ENCODE measurements around the gene YIF1B. TPM values are rescaled to one million over a fixed set of nuclear protein-coding genes. Genes with fewer than 3 reads are reported as not detected.
"Not testable (repeated sequence)": the region's sequence is repeated elsewhere in the genome, so short reads cannot be mapped to it uniquely, and the experiment has no call there.

Gene YIF1B
- total RNA-seq, 2 donors from 2014 or later, result 24.2 to 31.5 TPM

DNA sequence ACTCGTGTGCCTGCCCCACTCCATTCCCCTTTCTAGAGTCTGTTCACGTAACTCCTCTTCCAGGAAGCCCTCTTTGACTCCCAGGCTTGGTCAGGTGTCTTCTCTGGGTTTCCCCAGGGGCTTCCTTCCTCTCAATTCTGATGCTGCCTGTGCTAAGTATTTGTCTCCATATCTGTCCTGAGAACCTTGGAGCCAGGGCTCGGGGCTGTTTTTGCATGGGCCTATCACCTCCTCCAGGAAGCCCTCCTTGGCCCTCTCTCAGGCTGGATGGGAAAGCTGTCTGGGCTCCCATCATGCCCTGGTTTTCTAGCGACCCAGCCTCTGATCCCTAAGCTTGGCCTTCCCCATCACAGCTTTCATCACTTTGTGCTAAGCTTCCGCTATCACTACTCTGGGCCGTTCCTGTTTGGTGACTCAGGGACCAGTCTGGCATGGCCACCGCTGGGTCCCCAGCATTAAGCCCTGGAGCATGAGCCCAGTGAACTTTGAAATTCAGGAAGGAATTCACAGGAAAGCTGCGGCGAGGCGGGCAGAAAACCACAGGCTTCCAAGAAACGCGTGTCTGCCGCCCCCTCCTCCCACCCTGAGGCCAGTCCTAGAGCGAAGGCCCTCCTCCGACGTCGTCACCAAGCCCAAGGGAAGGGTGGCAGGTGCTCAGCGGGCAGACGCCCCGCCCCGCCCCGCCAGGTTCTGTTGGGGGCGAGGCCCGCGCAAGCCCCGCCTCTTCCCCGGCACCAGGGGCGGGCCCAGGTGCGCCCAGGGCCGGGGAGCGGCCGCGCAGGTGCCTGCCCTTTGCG is 51.9 kb downstream of the YIF1B start:
- DNase-seq (peak; percentile 49), ATAC-seq (peak; percentile 70 to 77)
- intact Hi-C loops (cut with DNase I), result no loop called here

DNA sequence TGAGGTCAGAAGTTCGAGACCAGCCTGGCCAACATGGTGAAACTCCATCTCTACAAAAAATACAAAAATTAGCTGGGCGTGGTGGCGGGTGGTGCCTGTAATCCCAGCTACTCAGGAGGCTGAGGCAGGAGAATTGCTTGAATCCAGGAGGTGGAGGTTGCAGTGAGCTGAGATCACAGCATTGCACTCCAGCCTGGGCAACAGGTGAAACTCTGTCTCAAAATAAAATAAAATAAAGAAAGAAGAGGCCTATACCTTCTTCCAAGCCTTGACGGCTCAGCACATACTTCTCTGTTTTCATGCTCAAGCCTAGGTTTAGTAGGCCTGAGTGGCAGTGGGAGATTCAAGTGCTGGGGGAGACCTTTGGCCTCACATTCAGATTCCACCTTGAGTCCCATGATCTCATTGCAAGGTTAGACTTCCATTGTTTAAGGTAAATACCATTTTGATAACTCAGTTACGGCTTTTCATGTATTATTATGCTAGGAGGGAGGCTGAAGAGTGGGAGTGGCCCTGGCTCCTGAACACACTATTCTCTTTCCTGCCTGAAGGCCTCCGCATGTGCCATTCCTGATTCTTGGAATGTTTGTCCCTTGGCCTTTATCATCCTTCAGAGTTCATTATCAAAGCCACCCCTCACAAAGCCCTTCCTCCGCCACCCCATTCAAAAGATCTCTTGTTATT is 53.0 kb downstream of the YIF1B start:
- intact Hi-C loops (cut with DNase I), result no loop called here
- DNase-seq (no peak), ATAC-seq (no peak)

DNA sequence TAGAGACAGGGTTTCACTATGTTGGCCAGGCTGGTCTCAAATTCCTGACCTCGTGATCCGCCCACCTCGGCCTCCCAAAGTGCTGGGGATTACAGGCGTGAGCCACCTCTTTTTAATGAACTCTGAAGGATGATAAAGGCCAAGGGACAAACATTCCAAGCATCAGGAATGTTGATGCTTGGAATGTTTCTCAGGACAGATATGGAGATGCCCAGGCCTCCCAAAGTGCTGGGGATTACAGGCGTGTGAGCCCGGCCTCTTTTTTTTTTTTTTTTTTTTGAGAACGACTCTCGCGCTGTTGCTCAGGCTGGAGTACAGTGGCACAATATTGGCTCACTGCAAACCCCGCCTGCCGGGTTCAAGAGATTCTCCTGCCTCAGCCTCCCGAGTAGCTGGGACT is 53.8 kb downstream of the YIF1B start:
- intact Hi-C loops (cut with DNase I); DNase-seq; ATAC-seq: not testable (repeated sequence)

DNA sequence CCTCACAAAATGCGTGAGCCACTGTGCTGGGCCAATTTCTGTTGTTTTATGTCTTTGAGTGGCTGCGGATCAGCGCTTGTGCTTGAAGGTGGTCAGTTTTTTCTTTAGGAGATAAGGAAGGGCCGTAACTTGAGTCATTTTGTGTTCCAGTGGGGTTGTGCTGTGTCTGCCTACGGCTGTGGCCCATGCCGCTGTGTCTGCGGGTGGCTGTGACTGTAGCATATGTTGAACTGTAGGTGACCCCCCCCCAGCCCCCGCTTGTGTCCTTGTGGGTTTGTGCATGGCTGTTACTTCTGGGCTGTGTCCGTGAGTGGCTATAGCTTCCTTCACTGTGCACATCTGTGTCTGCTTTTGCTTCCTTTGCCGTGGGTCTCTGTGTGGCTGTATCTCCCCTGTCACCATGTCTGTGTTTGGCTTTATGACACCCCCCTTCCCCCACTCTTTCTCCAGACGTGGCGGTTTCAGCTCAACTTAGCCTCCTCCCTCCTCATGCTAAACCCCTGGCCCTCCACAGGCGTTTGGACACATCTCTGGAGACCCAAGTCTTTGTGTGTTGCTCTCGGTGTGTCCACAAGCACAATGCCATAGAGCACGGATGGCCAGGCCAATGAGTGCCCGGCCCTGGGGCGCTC is 60.2 kb downstream of the YIF1B start:
- intact Hi-C loops (cut with DNase I), result no loop called here
- ATAC-seq (no peak), DNase-seq (no peak)

DNA sequence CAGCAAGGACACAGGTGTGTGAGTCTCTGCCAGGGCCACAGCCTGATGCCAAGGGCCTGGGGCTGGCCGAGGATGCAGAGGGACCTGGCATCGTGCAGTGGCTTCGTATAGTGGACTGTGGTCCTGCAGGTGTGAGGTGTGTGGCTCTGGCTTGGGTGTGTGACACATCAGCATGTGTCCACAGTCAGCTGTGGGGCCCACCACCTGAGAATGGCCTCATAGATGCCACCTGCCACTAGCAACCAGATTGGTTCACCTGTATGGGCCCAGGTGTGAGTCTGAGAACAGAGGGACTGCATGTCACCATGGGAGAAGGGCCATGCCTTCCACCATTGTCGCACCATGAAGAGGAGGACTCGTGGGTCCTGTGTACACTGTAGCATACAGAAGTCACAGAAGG is 62.0 kb downstream of the YIF1B start:
- intact Hi-C loops (cut with DNase I), result no loop called here
- ATAC-seq, result no peak
- no peak for DNase-seq

Other genes starting within 250 kb of the YIF1B start
- under 1 TPM in 1 of 2 donors, not detected in 1; 0.26 TPM for gene DPF1, start 91.7 kb downstream of the YIF1B start, total RNA-seq
- gene PPP1R14A, start 59.6 kb downstream of the YIF1B start, total RNA-seq, result 10 to 100 TPM; 34.4 to 67.0 TPM
- gene SPINT2, start 51.4 kb downstream of the YIF1B start, total RNA-seq, result 10 to 100 TPM in 1 of 2 donors, 1 to 10 TPM in 1; 8.6 to 13.6 TPM
- 1 to 10 TPM; 2.1 to 5.9 TPM for gene C19orf33, start 11.7 kb downstream of the YIF1B start, total RNA-seq
- 1 to 10 TPM; 2.7 to 5.5 TPM for gene KCNK6, start 3.9 kb upstream of the YIF1B start, total RNA-seq
- 1 to 10 TPM in 1 of 2 donors, under 1 TPM in 1; 0.91 to 1.9 TPM for gene CATSPERG, start 19.9 kb upstream of the YIF1B start, total RNA-seq
- 100 to 1,000 TPM; 216 to 290 TPM for gene PSMD8, start 58.6 kb upstream of the YIF1B start, total RNA-seq
- under 1 TPM; 0.15 to 0.34 TPM for gene GGN, start 72.1 kb upstream of the YIF1B start, total RNA-seq
- gene SPRED3, start 72.8 kb upstream of the YIF1B start, total RNA-seq, result 1 to 10 TPM in 1 of 2 donors, under 1 TPM in 1; 0.24 to 3.2 TPM
- gene FAM98C, start 87.1 kb upstream of the YIF1B start, total RNA-seq, result 10 to 100 TPM; 12.6 to 13.7 TPM
- gene RASGRP4, start 110.3 kb upstream of the YIF1B start, total RNA-seq, result 1 to 10 TPM; 1.8 to 3.6 TPM
- gene RYR1, start 117.7 kb upstream of the YIF1B start, total RNA-seq, result 1 to 10 TPM; 1.3 to 3.0 TPM